CD4-positive, alpha-beta T cell treated with Interleukin-10 for 1 hour (primary cell): Measurements from ENCODE around the gene SH2D3C.

ENCODE experiments used
- DNase-seq: peaks from one replicate; pipeline ENCODE4 v3.0.0-alpha.2; 2020

The SH2D3C gene

GRCh38 chr9:127693697-127694096 lies 84.8 kb downstream of the SH2D3C start:
- no peak for DNase-seq

- no peak for DNase-seq
Measured at GRCh38 chr9:127693143-127693542, 85.3 kb downstream of the SH2D3C start.

GRCh38 chr9:127692071-127692470 lies 86.4 kb downstream of the SH2D3C start:
- DNase-seq: no peak

- DNase-seq: no peak
Measured at GRCh38 chr9:127690735-127691134, 87.7 kb downstream of the SH2D3C start.

- DNase-seq: no peak
Measured at GRCh38 chr9:127689329-127690000, 89.0 kb downstream of the SH2D3C start.
